ENCODE results near the gene LCP2.

The LCP2 gene

GRCh38 chr5:170314541-170315095 lies 17.0 kb upstream of the LCP2 start:
- DNase-seq = no peak

GRCh38 chr5:170313816-170314215 lies 16.2 kb upstream of the LCP2 start:
- DNase-seq = no peak

GRCh38 chr5:170313344-170313743 lies 15.8 kb upstream of the LCP2 start:
- no peak for DNase-seq

GRCh38 chr5:170312666-170313065 lies 15.1 kb upstream of the LCP2 start:
- DNase-seq = no peak

GRCh38 chr5:170312301-170312595 lies 14.7 kb upstream of the LCP2 start:
- DNase-seq = no peak

- DNase-seq = no peak
Measured at GRCh38 chr5:170311511-170312300, 14.1 kb upstream of the LCP2 start.

- DNase-seq = no peak
Measured at GRCh38 chr5:170310256-170310926, 12.8 kb upstream of the LCP2 start.

- DNase-seq = no peak
Measured at GRCh38 chr5:170308686-170309085, 11.1 kb upstream of the LCP2 start.

GRCh38 chr5:170307575-170308465 lies 10.2 kb upstream of the LCP2 start:
- DNase-seq = no peak

GRCh38 chr5:170306381-170306831 lies 8.8 kb upstream of the LCP2 start:
- no peak for DNase-seq

- no peak for DNase-seq
Measured at GRCh38 chr5:170305646-170306025, 8.1 kb upstream of the LCP2 start.

- no peak for DNase-seq
Measured at GRCh38 chr5:170305016-170305645, 7.6 kb upstream of the LCP2 start.

- DNase-seq = no peak
Measured at GRCh38 chr5:170303549-170303948, 6.0 kb upstream of the LCP2 start.

- peak; percentile 30 for DNase-seq
Measured at GRCh38 chr5:170302653-170303501, 5.3 kb upstream of the LCP2 start.

GRCh38 chr5:170301981-170302652 lies 4.5 kb upstream of the LCP2 start:
- no peak for DNase-seq

- no peak for DNase-seq
Measured at GRCh38 chr5:170301149-170301548, 3.6 kb upstream of the LCP2 start.

GRCh38 chr5:170300361-170301013 lies 2.9 kb upstream of the LCP2 start:
- no peak for DNase-seq

GRCh38 chr5:170296935-170297588 lies 515 bp downstream of the LCP2 start:
- DNase-seq = no peak

- DNase-seq = no peak
Measured at GRCh38 chr5:170296036-170296934, 1.3 kb downstream of the LCP2 start.
